Gastroesophageal sphincter (tissue), 3 donors: ENCODE results near the gene SLC43A1.

Source experiments
- CTCF ChIP-seq, 4 experiments: fragments of 200-600 bp in 2 of 4; fragments of 450-650 bp in 2 of 4; sonication (generic) in 1 of 4; IDR thresholded peaks; one replicate each; pipeline ENCODE4 v1.5.1; 2017 to 2019; ENCODE audit warnings: antibody characterized with exemption in 4 of 4, mild to moderate bottlenecking in 2 of 4, moderate library complexity in 2 of 4
- EP300 ChIP-seq: sonication (generic); formaldehyde crosslinking; IDR thresholded peaks from one replicate; pipeline ENCODE4 v1.6.1; 2017; ENCODE audit warnings: antibody characterized with exemption, mild to moderate bottlenecking
- POLR2A ChIP-seq, 2 donors: fragments of 450-650 bp; IDR thresholded peaks; one replicate each; pipeline ENCODE4 v1.6.1; 2017; ENCODE audit warnings: antibody characterized with exemption in 2 of 2, mild to moderate bottlenecking in 2 of 2, moderate library complexity in 1 of 2

GRCh38 chr11:57506522-57506921 is 9.0 kb downstream of the SLC43A1 start:
- TF ChIP-seq CTCF (IDR thresholded peaks at IDR 0.05) (no peak), EP300 (no peak), POLR2A (IDR thresholded peaks at IDR 0.05) (no peak)
